HepG2 (cell line): ENCODE data around the gene CYB5R2. TPM values are rescaled to one million over a fixed set of nuclear protein-coding genes. Genes with fewer than 3 reads are reported as not detected.

Source experiments
- ATAC-seq: fragments of 200-7000 bp; cut with Tn5 transposase; 3 replicates; pipeline ENCODE4 v1.9.1; 2020; ENCODE audit warnings: mild to moderate bottlenecking, moderate library complexity
- BruUV-seq: library from RNA; stranded (reverse); fragments of 400-500 nt; replicated peaks from 2 replicates; lab custom pipeline; 2021; lab: Mats Ljungman, UMichigan
- CTCF ChIA-PET: fragments of 300-600 bp; formaldehyde crosslinking; extraction: SDS; loops from one replicate; lab custom pipeline; 2021; ENCODE audit warnings: low total read pairs, inconsistent platforms, low intra/inter-chr PET ratio; lab: Yijun Ruan, JAX
- POLR2A ChIA-PET: fragments of 350-600 bp; sonication (Branson Sonifier 250); formaldehyde crosslinking; loops from one replicate; lab custom pipeline; 2020; ENCODE audit warnings: antibody characterized with exemption, inconsistent platforms; lab: Yijun Ruan, JAX
- DNase-seq: peaks from one replicate; pipeline ENCODE4 v3.0.0-alpha.2; 2015; ENCODE audit warnings: low spot score
- FAIRE-seq: peaks from 3 replicates; lab custom pipeline; 2011; peaks lifted over from hg19 to GRCh38; lab: Jason Lieb, UNC
- H2AFZ ChIP-seq: one replicate; pipeline ENCODE4 v1.6.1; 2011; ENCODE audit warnings: low read length, inconsistent platforms
- H3K27ac ChIP-seq: fragments of 300-600 bp; 3 replicates; pipeline ENCODE4 v1.8.0; 2011; ENCODE audit warnings: mixed run types, mild to moderate bottlenecking, mixed read lengths, low read length, inconsistent platforms; ENCODE audit not compliant: insufficient read depth; ENCODE audit errors: extremely low read length
- H3K27me3 ChIP-seq, 2 experiments: fragments of 200-600 bp in 1 of 2; 2 replicates in 1 of 2; 3 replicates in 1 of 2; pipeline versions ENCODE4 v1.6.0 to v1.8.0; 2011; ENCODE audit warnings: low read length in 2 of 2, mild to moderate bottlenecking in 2 of 2, moderate library complexity in 2 of 2, inconsistent platforms in 1 of 2; ENCODE audit not compliant: insufficient read depth in 2 of 2, control insufficient read depth in 1 of 2
- H3K36me3 ChIP-seq, 2 experiments: fragments of 200-600 bp in 1 of 2; replicated peaks in 1 of 2; 2 replicates in 1 of 2; 3 replicates in 1 of 2; pipeline versions ENCODE4 v1.5.1 to v1.8.0; 2011; ENCODE audit warnings: low read length in 2 of 2, inconsistent platforms in 1 of 2; ENCODE audit not compliant: insufficient read depth in 2 of 2, control insufficient read depth in 1 of 2
- H3K4me1 ChIP-seq: 2 replicates; pipeline ENCODE4 v1.5.1; 2012; ENCODE audit warnings: low read length, inconsistent platforms; ENCODE audit not compliant: insufficient read depth
- H3K4me2 ChIP-seq: 2 replicates; pipeline ENCODE4 v1.6.0; 2011; ENCODE audit warnings: low read depth, low read length, inconsistent platforms
- H3K4me3 ChIP-seq, 3 experiments: fragments of 200-600 bp in 1 of 3; sonication (generic), shearing (Covaris generic) in 1 of 3; replicated peaks in 1 of 3; 2 replicates each; pipeline ENCODE4 v1.5.1; 2011 to 2016; ENCODE audit warnings: low read length in 3 of 3, inconsistent platforms in 2 of 3, low read depth in 2 of 3, mild to moderate bottlenecking in 2 of 3, control low read depth in 1 of 3, mixed read lengths in 1 of 3; ENCODE audit not compliant: insufficient read depth in 1 of 3
- H3K79me2 ChIP-seq: one replicate; pipeline ENCODE4 v1.6.1; 2011; ENCODE audit warnings: low read length, inconsistent platforms; ENCODE audit not compliant: insufficient read depth
- H3K9ac ChIP-seq: 2 replicates; pipeline ENCODE4 v1.6.0; 2011; ENCODE audit warnings: mild to moderate bottlenecking, low read depth, low read length, inconsistent platforms; ENCODE audit not compliant: insufficient read depth
- H3K9me3 ChIP-seq: 2 replicates; pipeline ENCODE4 v1.5.1; 2012; ENCODE audit warnings: mild to moderate bottlenecking, low read length
- H4K20me1 ChIP-seq: 2 replicates; pipeline ENCODE4 v1.6.0; 2011; ENCODE audit warnings: inconsistent platforms, mild to moderate bottlenecking, low read length, moderate library complexity; ENCODE audit not compliant: insufficient read depth
- BCLAF1 ChIP-seq: fragments of 450-650 bp; IDR thresholded peaks from 2 replicates; pipeline ENCODE4 v1.6.1; 2017; ENCODE audit warnings: mild to moderate bottlenecking
- IRF9 ChIP-seq: sonication (generic); formaldehyde crosslinking; IDR thresholded peaks from 2 replicates; pipeline ENCODE4 v1.8.0; 2022; ENCODE audit warnings: missing genetic modification reagents, mild to moderate bottlenecking, borderline replicate concordance
- RBM39 ChIP-seq: fragments of 200-400 bp; formaldehyde crosslinking; IDR thresholded peaks from one replicate; pipeline ENCODE4 v1.6.1; 2018; ENCODE audit warnings: antibody characterized with exemption, mild to moderate bottlenecking, low read depth, low read length; ENCODE audit not compliant: poor library complexity, severe bottlenecking
- TEAD2 ChIP-seq: sonication (generic); formaldehyde crosslinking; IDR thresholded peaks from 2 replicates; pipeline ENCODE4 v1.9.0; 2021; ENCODE audit warnings: missing genetic modification reagents
- ZNF263 ChIP-seq: sonication (generic); formaldehyde crosslinking; IDR thresholded peaks from 2 replicates; pipeline ENCODE4 v1.4.0; 2020; ENCODE audit warnings: missing genetic modification reagents
- ZNF530 ChIP-seq: sonication (generic); formaldehyde crosslinking; IDR thresholded peaks from 2 replicates; pipeline ENCODE4 v1.5.0; 2020; ENCODE audit warnings: low read depth, mild to moderate bottlenecking, missing genetic modification reagents
- ZNF687 ChIP-seq: sonication (generic); formaldehyde crosslinking; IDR thresholded peaks from 2 replicates; pipeline ENCODE4 v1.5.1; 2020; ENCODE audit warnings: mild to moderate bottlenecking, missing genetic modification reagents, moderate library complexity
- ZNF777 ChIP-seq: sonication (generic); formaldehyde crosslinking; IDR thresholded peaks from 2 replicates; pipeline ENCODE4 v1.4.0; 2020; ENCODE audit warnings: missing genetic modification reagents
- WGBS: methylation state at CpG from one replicate; pipeline ENCODE4 v1.1.6; 2017; ENCODE audit warnings: low lambda C conversion rate; 5-methylcytosine and 5-hydroxymethylcytosine counted together
- in situ Hi-C: cut with HindIII; loops from 2 replicates; pipeline ENCODE4 v1.10.0; 2017; ENCODE audit warnings: low pct_unique_long_range_greater_than_20kb; ENCODE audit not compliant: extremely low pct_ligation_motif_present
- intact Hi-C: fragments of 100-400 bp; cut with micrococcal nuclease; formaldehyde crosslinking; loops from one replicate; pipeline ENCODE4 v1.10.0; 2022; ENCODE audit not compliant: unreplicated experiment
- polyA plus RNA-seq, 8 experiments: library from polyadenylated mRNA; depleted of rRNA in 3 of 8; stranded (reverse) in 7 of 8; unstranded in 1 of 8; fragments of >200 nt; fragmentation: Illumina TruSeq in 4 of 8; extraction: Trizol in 4 of 8; gene quantifications; 2 replicates each; pipeline versions ENCODE4 v1.2.1 to v1.2.3, GENCODE V29; 2011 to 2016; ENCODE audit warnings: low read depth in 4 of 8, missing spikeins in 1 of 8, mixed read lengths in 1 of 8; ENCODE audit not compliant: insufficient read depth in 1 of 8
- total RNA-seq, 5 experiments: library from RNA; depleted of rRNA; stranded (reverse); fragments of >200 nt; fragmentation: Illumina TruSeq; extraction: Trizol; gene quantifications; 2 replicates each; pipeline ENCODE4 v1.2.3, GENCODE V29; 2016; ENCODE audit warnings: low read depth in 1 of 5

The CYB5R2 gene
- total and polyA plus RNA-seq, 2 of the 13 experiments (the other 11 are each of a cell fraction or from before 2014, with no cell fraction given), result 0.40 to 0.51 TPM

- TF ChIP-seq ZNF687 (CRISPR knock-in tag) (no peak), ZNF777 (CRISPR knock-in tag) (no peak)
Measured at GRCh38 chr11:7651700-7652099, 21.6 kb downstream of the CYB5R2 start (continued).

- no peak for FAIRE-seq
Measured at GRCh38 chr11:7651140-7651551, 22.2 kb downstream of the CYB5R2 start.

More at GRCh38 chr11:7651140-7651551, 22.2 kb downstream of the CYB5R2 start:
- DNase-seq, result no peak
- Histone ChIP-seq H3K79me2 (no peaks in the 10 kb centered on the region), H3K9me3 (no peaks in the 10 kb centered on the region)
- WGBS, result 95% methylated on average over 5 of the region's 5 CpGs
- in situ Hi-C loops, result loop anchor here (5.0 kb wide), 1 partner anchor 79 kb away; no protein-coding TSS in a partner anchor
- TF ChIP-seq ZNF263 (CRISPR knock-in tag) (no peak), IRF9 (CRISPR knock-in tag) (no peak), TEAD2 (CRISPR knock-in tag) (no peak), ZNF530 (CRISPR knock-in tag) (no peak), RBM39 (no peak), BCLAF1 (no peak)
- TF ChIP-seq, all 625 proteins: peak for 0
- Histone ChIP-seq H4K20me1 (no peaks in the 10 kb centered on the region), H3K4me3 (no peak overlapping the region), H3K9ac (no peak overlapping the region), H3K4me2 (no peak overlapping the region), H3K27ac (no peak overlapping the region), H2AFZ (no peak overlapping the region), H3K36me3 (peaks cover 37 to 76% of the 10 kb centered on the region in 2 experiments), H3K27me3 (no peaks in the 10 kb centered on the region), H3K4me1 (peaks cover 18% of the 10 kb centered on the region)
- ATAC-seq, result no peak
- POLR2A ChIA-PET, result no interaction called here
- no TSS peak for BruUV-seq
- intact Hi-C loops, result no loop called here
- CTCF ChIA-PET, result no interaction called here
